ENCODE results near the gene SNX9.
A peak's percentile ranks its signal among the peaks of the same experiment; 100 is the strongest.
"Not testable (repeated sequence)": the region's sequence is repeated elsewhere in the genome, so short reads cannot be mapped to it uniquely, and the experiment has no call there.

The SNX9 gene

DNA sequence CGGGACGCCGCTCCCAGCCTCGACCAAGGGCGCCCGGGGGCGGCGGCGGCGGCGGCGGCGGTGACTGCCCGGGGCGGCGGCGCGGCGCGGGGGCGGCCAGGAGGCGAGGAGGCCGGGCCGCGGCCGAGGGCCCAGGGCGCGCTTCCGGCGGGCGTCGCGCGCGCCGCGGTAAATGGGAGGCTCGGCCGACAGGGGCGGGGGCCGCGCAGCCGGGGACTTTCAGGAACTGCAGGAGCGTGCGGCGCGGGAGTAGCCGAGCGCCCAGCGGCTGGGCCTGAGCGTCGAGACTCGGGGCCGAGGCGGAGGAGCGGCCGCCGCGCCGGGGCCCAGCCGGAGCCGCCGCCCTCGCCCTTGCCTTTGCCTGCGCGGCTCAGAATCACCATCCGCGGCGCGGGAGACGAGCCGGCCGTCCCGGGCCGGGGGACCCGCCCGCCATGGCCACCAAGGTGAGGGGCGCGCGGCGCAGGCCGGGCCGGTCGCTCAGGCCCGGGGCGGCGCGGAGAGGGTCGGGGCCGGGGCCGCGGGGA, at the start of gene SNX9:
Gene SNX9 (plus strand): TSS at position 246 of the 527 bp plus-strand sequence. CDS start 189 bp downstream, at position 435.
- peak; percentile 43 for DNase-seq

DNA sequence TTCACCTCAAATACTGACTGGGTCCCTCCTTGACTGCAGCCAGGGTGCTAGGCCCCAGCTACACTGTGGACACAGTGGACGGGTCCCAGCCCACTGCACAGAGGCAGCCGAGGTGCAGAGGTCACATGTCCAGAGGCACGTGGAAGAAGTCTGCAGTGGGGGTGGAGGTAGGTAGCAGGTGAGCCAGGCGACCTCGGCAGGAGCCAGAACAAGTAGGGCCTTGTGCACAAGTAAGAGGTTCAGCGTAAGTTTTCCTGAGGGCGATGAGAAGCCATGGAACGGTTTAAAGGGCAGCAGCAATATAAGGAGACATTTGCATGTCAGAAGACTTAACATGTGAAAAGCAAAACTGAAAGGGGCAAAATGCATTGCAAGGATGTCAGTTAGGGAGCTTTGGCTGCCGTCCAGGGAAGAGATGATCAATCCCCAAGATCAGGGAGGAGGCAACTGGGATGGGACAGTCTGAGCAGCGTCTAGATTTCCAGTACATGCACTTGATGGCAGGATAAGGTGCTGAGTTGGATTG, 49.7 kb upstream of the SNX9 start:
- no peak for DNase-seq

DNA sequence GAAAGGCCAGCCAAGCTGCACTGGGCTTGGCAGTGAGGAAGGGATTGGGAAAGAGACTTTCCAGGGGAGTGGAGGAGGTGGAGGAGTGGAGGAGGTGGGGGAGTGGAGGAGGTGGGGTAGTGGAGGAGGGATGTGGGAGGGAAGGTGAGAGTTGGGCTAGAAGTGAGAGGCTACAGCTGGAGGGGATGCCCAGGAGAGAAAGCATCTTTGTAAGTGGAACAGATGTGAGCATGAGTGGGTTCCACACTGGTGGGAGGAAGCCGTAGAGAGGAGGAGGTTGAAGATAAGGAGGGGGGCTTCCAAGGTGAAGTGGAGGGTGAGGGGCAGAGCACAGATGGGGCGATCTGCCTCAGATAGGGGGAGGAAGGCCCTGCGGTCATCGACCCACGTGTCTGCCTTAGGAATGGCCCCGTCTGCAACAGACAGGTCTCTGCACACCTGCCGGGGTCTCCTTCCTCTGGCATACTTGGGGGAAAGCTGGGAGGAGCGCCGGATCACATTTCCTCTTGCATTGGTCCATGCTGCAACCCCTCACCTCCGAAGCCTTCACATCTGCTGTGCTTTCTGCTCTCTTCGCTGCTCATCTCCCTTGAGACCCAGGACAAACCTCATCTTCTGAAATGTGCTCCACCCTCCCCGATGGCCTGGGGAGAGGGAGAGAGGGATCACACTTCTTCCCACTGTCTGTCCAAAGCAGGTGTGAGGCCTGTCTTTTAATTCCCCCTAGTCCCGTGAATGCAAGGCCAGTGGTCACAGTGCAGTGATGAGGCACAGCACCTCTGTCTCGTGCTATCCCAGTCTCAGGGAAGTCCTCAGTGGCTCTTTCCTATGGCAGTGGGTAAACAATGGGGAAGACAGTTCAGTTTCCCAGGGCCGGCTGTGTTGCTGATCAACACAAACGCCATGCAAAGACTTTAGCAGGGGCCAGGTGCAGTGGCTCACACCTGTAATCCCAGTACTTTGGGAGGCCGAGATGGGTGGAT, 48.6 kb upstream of the SNX9 start:
- no peak for DNase-seq

DNA sequence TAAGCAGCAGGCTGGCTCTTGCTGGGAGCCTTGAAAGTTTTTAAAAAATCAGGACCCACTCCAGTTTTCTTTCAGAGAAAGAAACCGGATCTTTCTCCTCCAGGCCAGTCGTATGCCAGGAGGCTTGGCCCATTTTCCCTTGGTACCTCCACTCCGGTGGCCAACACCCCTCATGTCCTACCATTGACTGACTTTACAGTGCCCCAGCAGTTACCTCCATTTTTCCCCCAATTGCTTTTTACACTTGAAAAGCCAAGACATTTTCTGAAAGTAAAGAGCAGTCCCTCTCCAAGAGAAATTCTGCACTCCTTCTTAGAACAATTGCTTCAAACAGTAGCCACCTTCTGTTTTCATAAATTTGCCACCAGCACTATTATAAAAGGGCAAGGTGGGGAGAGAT, 47.7 kb upstream of the SNX9 start:
- DNase-seq = no peak

DNA sequence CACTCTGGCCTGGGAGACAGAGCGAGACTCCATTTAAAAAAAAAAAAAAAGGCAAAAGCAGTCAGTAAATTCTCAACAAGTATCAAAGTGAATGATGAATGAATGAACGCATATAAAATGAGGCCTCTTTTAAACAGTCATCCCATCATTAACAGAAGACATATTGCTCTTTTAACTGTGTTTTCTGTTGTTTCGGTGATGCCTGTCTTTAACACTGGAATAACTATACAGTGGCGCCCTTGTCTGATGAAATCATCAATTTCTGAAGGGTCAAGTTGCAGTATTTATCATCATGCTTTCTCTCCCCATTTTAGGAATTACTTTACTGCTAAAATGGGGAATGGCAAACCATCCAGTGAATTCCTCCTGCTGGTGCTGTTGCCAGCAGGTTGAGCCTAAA, 45.7 kb upstream of the SNX9 start:
- no peak for DNase-seq

DNA sequence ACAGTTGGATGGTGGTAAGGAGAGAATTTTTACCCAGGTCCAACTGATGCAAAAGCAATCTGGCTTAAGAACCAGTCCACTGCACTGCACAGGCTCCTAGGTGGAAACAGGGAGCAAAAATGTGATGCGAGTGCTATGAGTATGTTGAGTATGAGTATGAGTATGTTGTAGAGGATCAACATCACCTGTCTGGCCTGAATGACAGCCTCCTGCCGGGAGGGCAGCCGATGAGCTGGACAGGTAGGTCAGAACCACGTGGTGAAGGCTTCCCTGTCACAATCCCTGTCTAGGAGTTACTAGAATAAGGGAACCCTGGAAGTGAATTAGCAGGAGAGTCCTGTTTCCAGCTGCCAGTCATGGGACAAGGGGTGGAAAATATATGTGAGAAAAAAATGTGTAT, 44.3 kb upstream of the SNX9 start:
- DNase-seq = no peak

DNA sequence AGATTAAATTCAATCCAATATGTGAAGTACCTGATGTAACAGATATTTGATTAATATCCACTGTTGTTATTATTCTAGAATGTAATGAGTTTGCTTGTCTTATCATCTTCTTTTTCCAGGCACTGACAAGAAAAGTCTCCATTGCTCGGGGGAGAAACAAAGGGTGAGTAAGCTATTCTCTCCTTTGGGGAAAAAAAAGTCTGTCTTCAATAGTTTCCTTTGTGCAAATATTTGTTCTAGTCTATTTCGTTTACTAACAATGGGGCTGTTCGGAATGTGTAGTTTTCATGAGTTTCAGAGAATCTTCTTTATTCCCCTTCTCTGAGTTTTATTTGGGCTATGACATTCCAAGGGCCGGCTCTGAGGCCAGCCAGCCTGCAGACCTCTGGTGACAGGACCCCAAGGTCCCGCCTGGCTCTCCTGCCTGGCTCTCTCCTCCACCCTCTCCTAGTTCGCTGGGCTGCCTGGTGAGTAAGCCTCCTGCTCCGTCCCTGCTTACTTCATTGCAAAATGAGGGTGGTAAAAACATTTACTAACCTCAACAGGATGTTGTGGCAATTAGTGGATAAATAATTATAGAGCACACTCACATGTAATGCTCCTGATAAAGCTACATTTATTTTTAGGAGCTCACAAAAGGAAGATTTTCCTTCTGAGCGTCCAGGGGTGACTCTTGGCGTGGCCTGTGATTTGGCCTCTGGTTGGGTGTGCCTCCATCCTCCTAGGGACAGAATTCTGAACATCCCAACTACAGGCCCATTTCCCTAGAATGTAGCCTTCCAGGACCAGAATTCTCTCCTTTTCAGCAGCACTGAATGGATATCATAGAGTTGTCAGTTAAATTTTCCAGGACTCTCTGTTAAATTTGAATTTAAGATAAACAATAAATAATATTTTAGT, 43.1 kb upstream of the SNX9 start:
- DNase-seq = no peak

DNA sequence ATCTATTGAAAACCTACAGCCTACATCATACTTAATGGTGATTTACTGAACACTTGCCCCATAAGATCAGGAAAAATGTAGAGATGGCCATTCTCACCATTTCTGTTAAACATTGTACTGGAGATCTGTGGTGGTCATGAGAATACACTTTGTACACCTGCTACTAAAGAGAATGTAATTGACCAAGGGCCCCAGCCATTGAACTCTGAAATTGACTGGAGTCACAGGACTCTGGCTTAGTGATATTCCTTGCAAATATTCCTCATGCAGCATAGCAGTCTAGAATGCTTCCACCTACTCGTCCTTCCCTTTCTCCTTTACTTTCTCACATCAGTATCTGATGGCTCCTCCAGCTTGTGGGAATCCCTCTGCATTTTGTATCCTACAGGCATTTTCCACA, 37.4 kb upstream of the SNX9 start:
- no peak for DNase-seq

DNA sequence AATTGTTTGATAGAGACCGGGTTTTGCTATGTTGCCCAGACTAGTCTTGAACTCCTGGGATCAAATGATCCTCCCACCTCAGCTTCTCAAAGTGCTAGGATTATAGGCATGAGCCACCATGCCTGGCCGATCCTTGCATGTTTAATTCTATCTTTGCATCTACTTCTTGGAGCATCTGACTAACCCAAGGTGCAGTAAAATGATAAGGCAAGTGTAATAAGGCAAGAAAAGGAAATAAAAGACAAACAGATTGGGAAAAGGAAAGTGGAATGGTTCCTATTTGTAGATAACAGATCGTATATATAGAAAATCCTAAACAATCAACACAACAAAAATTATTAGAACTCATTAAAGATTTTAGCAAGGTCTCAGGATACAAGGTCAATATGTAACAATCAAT, 36.8 kb upstream of the SNX9 start:
- DNase-seq = no peak

DNA sequence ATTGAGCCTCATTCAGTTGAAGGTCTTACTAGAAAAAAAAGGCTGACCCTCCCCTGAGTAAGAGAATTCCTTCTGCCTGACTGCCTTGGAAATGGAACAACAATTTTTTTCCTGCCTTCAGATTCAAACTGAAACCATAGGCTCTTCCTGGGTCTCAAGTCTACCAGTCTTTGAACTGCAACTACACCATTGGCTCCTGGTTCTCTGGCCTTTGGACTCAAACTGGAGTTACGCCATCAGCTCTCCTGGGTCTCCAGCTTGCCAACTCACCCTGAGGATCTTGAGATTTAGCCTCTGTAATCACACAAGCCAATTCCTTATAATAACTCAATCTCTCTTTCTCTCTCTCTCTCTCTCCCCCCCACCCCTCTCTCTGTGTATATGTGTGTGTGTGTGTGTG, 36.0 kb upstream of the SNX9 start:
- no peak for DNase-seq

DNA sequence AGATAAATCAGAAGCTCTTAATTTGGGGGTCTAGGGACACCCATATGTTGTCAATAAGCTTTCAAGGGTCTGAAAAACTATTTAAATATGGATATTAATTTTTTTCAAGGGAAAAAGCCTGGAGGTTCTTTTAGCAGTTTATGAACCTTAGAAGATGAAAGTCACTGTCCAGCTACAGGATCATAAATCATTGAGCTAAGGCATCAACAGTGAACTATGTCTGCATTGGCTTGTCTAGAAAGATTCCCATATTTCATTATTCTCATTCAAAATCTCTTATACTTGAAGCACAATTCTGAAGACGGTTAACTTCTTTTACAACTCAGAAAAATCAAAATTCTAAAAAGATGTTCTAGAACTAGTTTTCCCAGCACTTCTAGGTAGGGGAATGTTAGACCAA, 34.9 kb upstream of the SNX9 start:
- DNase-seq = no peak

DNA sequence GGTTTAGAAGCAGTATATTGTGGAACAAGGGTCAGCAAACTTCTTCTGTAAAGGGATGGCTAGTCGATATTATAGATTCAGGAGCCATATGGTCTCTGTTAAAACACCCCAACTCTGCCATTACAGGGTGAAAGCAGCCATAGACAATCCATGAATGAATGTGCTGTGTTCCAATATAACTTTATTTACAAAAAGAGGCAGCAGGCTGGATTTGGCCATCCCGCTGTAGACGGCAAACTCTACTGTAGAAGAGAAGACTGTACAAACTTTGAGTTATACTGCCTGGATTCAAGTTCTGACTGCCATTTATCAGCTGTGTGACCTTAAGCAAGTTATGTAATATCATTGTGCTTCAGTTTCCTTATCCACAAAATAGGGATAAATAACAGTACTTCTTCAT, 33.7 kb upstream of the SNX9 start:
- DNase-seq = no peak

DNA sequence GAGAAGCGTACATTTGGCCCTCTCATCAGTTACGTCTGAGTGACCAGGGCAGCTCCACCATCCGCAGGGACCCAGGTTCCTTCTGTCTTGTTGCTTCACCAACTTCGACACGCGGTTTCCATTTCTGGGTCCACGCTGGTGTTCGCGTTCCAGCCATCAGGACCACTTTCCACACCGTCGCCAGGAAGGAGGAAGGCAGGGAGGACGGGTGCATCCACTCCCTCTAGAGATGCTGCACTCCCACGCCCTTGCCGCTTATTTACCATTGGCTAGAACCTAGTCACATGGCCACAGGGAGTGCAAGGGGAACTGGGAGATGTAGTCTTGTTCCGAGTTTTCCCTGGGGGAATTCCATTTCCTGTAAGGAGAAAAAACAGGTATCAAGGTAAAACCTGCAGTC, 33.2 kb upstream of the SNX9 start:
- DNase-seq = peak; percentile 9

DNA sequence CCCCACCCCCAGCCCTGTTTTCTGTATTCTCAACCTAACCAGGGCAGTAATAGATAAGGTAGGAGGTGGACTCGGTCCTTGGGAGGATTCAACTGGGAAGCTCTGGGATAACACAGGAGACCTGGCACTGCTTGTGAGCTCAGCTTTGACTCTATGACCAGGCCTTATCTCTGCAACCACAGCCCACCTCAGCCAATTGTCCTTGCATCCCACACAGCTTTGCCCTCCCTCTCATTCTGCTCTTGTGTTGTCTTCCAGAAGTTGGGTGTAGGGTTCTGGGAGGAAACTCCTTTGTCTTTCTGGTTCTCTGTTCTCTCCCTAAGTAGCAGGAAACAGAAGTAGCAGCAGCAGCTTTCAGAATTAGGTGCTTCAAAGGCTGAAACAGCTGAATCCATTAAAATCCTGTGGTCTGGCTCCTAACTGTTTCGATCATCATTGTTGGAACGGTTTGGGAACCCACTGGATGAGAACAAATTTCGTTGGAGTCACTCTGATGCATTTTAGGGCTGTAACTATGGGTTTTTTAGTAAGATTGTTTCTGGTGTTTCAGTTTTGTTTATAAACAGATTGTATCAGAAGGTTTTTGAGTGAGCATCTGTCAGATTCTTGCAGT, 32.4 kb upstream of the SNX9 start:
- DNase-seq = no peak

DNA sequence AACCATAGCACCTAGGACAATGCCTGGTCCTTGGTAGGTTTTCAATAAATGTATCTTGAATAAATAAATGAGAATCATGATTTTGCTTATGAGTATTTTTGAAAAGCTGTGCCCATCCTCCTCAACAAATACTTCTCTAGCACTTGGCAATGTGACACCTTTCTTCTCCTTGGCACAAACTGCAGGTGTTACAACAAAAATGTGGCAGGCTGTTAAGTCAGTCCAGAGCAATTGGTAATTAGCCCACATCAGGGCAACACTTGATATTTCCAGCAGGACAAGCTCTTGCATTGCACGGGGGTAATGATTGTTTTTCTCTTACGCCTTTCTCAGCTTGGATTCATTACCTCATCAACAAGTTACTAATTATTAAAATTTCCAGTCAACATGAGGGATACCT, 31.6 kb upstream of the SNX9 start:
- DNase-seq = no peak

DNA sequence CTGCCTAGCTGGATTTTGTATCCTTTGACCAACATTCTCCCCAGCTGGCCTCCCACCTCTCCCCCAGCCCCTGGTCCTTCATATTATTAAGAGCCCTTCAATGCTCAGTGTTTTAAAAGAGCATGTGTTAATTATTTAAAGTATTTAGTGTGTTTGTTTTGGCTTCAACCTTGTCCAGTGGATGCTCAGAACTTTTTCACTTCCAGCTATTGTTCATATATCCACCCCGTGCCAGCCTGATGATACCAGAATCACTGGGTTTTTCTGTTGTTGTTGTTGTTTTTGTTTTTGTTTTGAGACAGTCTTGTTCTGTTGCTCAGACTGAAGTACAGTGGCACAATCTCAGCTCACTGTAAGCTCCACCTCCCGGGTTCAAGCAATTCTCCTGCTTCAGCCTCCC, 30.4 kb upstream of the SNX9 start:
- DNase-seq = no peak

DNA sequence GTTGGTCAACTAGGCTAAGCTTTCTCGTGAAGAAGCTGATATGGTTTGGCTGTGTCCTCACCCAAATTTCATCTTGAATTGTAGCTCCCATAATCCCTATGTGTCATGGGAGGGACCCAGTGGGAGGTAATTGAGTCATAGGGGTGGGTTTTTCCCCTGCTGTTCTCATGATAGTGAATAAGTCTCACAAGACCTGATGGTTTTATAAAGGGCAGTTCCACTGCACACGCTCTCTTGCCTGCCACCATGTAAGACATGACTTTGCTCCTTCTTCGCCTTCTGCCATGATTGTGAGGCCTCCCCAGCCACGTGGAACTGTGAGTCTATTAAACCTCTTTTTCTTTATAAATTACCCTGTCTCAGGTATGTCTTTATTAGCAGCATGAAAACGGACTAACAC, 29.0 kb upstream of the SNX9 start:
- DNase-seq = not testable (repeated sequence)

DNA sequence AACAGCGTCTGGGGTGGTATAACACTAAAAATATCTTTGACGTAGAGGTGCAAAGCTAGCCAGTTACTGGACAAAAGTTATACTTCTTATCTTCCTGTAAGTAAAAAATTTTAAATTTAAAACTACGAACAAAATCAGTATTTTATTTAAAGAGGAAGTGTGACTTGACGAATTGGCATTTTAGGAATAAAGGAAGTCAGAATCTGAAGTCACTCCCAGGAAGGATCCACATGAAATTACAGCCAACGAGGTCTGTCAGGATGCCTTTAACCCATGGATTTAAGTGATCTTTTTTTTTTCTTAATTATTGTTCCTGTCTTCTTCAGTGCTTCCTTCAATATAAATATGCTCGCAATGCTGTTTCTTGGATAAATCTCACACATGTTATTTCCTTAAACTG, 27.2 kb upstream of the SNX9 start:
- no peak for DNase-seq

DNA sequence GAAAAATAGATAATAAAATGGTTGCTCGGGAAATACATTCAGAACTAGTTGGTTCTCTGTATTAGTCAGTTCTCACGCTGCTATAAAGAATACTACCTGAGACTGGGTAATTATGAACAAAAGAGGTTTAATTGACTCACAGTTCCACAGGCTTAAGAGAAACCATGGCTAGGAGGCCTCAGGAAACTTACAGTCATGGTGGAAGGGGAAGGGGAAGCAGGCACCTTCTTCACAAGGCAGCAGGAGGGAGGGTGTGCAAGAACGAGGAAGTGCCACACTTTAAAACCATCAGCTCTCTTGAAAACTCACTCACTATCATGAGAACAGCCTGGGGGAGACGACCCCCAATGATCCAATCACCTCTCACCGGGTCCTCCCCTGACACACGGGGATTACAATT, 24.2 kb upstream of the SNX9 start:
- no peak for DNase-seq

DNA sequence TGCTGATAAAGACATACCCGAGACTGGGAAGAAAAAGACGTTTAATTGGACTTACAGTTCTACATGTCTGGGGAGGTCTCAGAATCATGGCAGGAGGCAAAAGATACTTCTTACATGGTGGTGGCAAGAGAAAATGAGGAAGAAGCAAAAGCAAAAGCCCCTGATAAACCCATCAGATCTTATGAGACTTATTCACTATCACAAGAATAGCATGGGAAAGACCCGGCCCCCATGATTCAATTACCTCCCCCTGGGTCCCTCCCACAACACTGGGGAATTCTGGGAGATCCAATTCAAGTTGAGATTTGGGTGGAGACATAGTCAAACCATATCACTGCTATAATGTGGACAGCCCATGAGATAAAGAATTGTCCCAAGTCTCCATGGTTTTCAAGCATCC, 23.5 kb upstream of the SNX9 start:
- DNase-seq = not testable (repeated sequence)

DNA sequence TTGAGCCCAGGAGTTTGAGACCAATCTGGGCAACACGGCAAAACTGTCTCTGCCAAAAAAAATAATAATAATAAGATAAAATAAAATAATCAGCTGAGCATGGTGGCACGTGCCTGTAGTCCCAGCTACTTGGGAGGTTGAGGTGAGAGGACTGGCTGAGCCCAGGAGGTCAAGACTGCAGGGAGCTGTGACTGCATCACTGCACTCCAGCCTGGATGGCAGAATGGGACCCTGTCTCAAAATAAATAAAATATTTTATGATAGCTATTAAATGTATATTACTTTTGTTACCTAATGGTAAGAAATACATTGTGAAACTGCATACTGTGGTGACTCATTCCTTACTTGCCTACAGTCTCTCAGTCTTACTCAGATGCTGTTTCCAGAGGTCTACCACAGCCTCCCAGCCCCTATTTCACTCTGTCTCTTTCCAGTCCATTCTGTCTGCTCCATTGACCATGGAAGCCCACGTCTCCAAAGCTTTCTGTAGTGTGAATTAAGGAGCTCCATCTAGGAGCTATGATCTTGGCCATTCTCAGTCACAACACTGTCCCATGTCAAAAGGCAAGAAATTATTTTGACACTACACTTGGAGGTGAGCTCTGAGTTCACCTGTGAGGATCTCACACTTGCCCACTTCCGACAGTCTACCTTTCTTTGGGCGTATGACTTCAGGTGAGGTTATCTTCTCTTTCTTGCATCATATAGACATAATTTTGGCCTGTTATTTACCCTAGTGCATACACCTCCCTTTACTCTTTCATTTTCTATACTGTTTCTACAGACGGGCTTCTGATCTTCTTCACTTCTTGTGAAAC, 22.4 kb upstream of the SNX9 start:
- DNase-seq = no peak

Measured in DMS153 (cell line).